Measurements from ENCODE around the gene ASTN1.

ASTN1 gene

DNA sequence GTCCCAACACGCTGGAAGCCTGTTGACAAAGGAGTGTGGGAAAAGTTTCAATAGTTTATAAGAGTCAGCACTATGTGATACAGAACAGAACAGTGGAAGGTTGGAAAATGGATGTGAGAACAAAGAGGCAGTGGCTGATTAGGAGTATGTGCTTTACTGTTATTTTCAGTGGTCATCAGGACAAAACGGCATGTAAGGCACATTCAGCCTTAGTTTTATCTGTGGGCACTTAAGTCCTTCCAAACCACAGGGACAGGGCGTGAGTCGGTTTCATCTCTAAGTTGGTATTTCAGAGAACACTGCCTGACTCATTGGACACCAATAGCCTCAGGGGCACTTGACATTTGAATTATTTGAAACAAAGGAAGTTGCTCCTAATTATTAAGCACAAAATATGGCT is 306.9 kb downstream of the ASTN1 start:
- ChIA-PET POLR2A (no interaction called here), CTCF (no interaction called here)
- Histone ChIP-seq H3K36me3 (ENCODE audit: control insufficient read depth in 2 of 2, insufficient read depth in 1 of 2, low read length in 2 of 2) (no peaks in the 10 kb centered on the region), H3K4me3 (ENCODE audit: low read depth, low read length) (no peak overlapping the region), H3K9me3 (ENCODE audit: control insufficient read depth, insufficient read depth, low read depth, low read length) (no peaks in the 10 kb centered on the region), H3K27ac (ENCODE audit: extremely low read depth, low read depth, low read length) (no peak overlapping the region), H3K4me1 (ENCODE audit: control insufficient read depth, insufficient read depth, low read length) (no peaks in the 10 kb centered on the region)
- TF ChIP-seq, protein P1, sequence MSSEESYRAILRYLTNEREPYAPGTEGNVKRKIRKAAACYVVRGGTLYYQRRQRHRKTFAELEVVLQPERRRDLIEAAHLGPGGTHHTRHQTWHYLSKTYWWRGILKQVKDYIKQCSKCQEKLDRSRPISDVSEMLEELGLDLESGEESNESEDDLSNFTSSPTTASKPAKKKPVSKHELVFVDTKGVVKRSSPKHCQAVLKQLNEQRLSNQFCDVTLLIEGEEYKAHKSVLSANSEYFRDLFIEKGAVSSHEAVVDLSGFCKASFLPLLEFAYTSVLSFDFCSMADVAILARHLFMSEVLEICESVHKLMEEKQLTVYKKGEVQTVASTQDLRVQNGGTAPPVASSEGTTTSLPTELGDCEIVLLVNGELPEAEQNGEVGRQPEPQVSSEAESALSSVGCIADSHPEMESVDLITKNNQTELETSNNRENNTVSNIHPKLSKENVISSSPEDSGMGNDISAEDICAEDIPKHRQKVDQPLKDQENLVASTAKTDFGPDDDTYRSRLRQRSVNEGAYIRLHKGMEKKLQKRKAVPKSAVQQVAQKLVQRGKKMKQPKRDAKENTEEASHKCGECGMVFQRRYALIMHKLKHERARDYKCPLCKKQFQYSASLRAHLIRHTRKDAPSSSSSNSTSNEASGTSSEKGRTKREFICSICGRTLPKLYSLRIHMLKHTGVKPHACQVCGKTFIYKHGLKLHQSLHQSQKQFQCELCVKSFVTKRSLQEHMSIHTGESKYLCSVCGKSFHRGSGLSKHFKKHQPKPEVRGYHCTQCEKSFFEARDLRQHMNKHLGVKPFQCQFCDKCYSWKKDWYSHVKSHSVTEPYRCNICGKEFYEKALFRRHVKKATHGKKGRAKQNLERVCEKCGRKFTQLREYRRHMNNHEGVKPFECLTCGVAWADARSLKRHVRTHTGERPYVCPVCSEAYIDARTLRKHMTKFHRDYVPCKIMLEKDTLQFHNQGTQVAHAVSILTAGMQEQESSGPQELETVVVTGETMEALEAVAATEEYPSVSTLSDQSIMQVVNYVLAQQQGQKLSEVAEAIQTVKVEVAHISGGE (tag by site-specific recombination; conservative IDR thresholded peaks at IDR 0.05; ENCODE audit: low read depth) = no peak
- no peak for TF ChIP-seq ZNF830 (tag by site-specific recombination; IDR thresholded peaks at IDR 0.05; ENCODE audit: low read depth)
- no peak for TF ChIP-seq ZNF16 (tag by site-specific recombination; IDR thresholded peaks at IDR 0.05; ENCODE audit: low read depth)
- no peak for TF ChIP-seq ZNF473 (tag by site-specific recombination; IDR thresholded peaks at IDR 0.05)
- no peak for TF ChIP-seq SCRT2 (tag by site-specific recombination; IDR thresholded peaks at IDR 0.05)
- TF ChIP-seq ZFHX2 (tag by site-specific recombination; conservative IDR thresholded peaks at IDR 0.05) = no peak
- TF ChIP-seq ZNF157 (tag by site-specific recombination; IDR thresholded peaks at IDR 0.05) = no peak
- TF ChIP-seq WT1 (tag by site-specific recombination; IDR thresholded peaks at IDR 0.05) = no peak
- TF ChIP-seq, protein P2, sequence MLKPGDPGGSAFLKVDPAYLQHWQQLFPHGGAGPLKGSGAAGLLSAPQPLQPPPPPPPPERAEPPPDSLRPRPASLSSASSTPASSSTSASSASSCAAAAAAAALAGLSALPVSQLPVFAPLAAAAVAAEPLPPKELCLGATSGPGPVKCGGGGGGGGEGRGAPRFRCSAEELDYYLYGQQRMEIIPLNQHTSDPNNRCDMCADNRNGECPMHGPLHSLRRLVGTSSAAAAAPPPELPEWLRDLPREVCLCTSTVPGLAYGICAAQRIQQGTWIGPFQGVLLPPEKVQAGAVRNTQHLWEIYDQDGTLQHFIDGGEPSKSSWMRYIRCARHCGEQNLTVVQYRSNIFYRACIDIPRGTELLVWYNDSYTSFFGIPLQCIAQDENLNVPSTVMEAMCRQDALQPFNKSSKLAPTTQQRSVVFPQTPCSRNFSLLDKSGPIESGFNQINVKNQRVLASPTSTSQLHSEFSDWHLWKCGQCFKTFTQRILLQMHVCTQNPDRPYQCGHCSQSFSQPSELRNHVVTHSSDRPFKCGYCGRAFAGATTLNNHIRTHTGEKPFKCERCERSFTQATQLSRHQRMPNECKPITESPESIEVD (tag by site-specific recombination; IDR thresholded peaks at IDR 0.05) = no peak
- TF ChIP-seq IKZF3 (tag by site-specific recombination; IDR thresholded peaks at IDR 0.05) = no peak
- no peak for TF ChIP-seq MEIS1 (CRISPR knock-in tag; IDR thresholded peaks at IDR 0.05; ENCODE audit: borderline replicate concordance)
- TF ChIP-seq, protein P3, sequence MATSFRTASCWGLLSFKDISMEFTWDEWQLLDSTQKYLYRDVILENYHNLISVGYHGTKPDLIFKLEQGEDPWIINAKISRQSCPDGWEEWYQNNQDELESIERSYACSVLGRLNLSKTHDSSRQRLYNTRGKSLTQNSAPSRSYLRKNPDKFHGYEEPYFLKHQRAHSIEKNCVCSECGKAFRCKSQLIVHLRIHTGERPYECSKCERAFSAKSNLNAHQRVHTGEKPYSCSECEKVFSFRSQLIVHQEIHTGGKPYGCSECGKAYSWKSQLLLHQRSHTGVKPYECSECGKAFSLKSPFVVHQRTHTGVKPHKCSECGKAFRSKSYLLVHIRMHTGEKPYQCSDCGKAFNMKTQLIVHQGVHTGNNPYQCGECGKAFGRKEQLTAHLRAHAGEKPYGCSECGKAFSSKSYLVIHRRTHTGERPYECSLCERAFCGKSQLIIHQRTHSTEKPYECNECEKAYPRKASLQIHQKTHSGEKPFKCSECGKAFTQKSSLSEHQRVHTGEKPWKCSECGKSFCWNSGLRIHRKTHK (tag by site-specific recombination; IDR thresholded peaks at IDR 0.05) = no peak
- TF ChIP-seq ZNF501 (tag by site-specific recombination; IDR thresholded peaks at IDR 0.05) = no peak
- TF ChIP-seq ZNF140 (tag by site-specific recombination; IDR thresholded peaks at IDR 0.05) = no peak
- TF ChIP-seq, protein P4, sequence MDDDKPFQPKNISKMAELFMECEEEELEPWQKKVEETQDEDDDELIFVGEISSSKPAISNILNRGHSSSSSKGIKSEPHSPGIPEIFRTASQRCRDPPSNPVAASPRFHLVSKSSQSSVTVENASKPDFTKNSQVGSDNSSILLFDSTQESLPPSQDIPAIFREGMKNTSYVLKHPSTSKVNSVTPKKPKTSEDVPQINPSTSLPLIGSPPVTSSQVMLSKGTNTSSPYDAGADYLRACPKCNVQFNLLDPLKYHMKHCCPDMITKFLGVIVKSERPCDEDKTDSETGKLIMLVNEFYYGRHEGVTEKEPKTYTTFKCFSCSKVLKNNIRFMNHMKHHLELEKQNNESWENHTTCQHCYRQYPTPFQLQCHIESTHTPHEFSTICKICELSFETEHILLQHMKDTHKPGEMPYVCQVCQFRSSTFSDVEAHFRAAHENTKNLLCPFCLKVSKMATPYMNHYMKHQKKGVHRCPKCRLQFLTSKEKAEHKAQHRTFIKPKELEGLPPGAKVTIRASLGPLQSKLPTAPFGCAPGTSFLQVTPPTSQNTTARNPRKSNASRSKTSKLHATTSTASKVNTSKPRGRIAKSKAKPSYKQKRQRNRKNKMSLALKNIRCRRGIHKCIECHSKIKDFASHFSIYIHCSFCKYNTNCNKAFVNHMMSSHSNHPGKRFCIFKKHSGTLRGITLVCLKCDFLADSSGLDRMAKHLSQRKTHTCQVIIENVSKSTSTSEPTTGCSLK (tag by site-specific recombination; IDR thresholded peaks at IDR 0.05) = no peak
- no peak for TF ChIP-seq ZNF416 (tag by site-specific recombination; IDR thresholded peaks at IDR 0.05)
- no peak for TF ChIP-seq ZNF707 (tag by site-specific recombination; IDR thresholded peaks at IDR 0.05)
- TF ChIP-seq ZNF223 (tag by site-specific recombination; IDR thresholded peaks at IDR 0.05) = no peak
- TF ChIP-seq KLF7 (tag by site-specific recombination; IDR thresholded peaks at IDR 0.05; ENCODE audit: borderline replicate concordance) = no peak
- no peak for TF ChIP-seq ZNF132 (tag by site-specific recombination; IDR thresholded peaks at IDR 0.05; ENCODE audit: borderline replicate concordance)
